Measurements from ENCODE around the gene MIER2.

DNA sequence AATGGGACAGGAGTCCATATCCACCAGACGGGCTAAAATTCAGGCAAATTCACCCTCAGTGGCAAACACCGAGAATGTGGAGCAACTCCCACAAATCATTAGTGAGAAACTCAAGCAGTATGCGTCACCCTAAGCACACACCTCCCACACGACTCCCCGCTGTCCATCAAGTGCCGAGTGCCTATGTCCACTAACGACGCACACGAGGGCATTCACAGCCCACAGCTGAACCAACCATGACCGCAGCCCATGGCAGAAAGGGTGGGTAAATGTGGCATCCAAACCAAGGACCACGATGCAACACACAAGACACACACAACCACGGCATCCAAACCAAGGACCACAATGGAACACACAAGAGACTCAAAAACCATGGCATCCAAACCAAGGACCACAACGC lies 22.0 kb downstream of the MIER2 start:
- TF ChIP-seq, protein P1, sequence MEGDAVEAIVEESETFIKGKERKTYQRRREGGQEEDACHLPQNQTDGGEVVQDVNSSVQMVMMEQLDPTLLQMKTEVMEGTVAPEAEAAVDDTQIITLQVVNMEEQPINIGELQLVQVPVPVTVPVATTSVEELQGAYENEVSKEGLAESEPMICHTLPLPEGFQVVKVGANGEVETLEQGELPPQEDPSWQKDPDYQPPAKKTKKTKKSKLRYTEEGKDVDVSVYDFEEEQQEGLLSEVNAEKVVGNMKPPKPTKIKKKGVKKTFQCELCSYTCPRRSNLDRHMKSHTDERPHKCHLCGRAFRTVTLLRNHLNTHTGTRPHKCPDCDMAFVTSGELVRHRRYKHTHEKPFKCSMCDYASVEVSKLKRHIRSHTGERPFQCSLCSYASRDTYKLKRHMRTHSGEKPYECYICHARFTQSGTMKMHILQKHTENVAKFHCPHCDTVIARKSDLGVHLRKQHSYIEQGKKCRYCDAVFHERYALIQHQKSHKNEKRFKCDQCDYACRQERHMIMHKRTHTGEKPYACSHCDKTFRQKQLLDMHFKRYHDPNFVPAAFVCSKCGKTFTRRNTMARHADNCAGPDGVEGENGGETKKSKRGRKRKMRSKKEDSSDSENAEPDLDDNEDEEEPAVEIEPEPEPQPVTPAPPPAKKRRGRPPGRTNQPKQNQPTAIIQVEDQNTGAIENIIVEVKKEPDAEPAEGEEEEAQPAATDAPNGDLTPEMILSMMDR (conservative IDR thresholded peaks at IDR 0.05; ENCODE audit: low read depth, low read length): no peak
- TF ChIP-seq EZH2 (IDR thresholded peaks at IDR 0.05; ENCODE audit: low read length, unreplicated experiment): no peak
